Frontal cortex (tissue), 4 donors: Measurements from ENCODE around the gene OR51L1. TPM values are rescaled to one million over a fixed set of nuclear protein-coding genes. Genes with fewer than 3 reads are reported as not detected.
A peak's percentile ranks its signal among the peaks of the same experiment; 100 is the strongest.
"Not testable (repeated sequence)": the region's sequence is repeated elsewhere in the genome, so short reads cannot be mapped to it uniquely, and the experiment has no call there.

Experiments used
- DNase-seq, 2 donors: peaks; one replicate each; pipeline ENCODE4 v3.0.0; 2012; ENCODE audit warnings: low spot score in 2 of 2
- FAIRE-seq: peaks from 2 replicates; lab custom pipeline; 2012; peaks lifted over from hg19 to GRCh38; lab: Jason Lieb, UNC
- total RNA-seq: library from RNA; depleted of rRNA; stranded (reverse); fragments of >200 nt; gene quantifications from one replicate; pipeline ENCODE4 v1.2.3, GENCODE V29; 2014
- donor health status: control.
- donor health status: control.
- donor health status: control.

The OR51L1 gene
- not detected for total RNA-seq

- FAIRE-seq (no peak), DNase-seq (no peak)
These were observed at the start of gene OR51L1 for GRCh38 chr11:4994551-4994950. Gene OR51L1, plus strand, starts transcription at chr11:4994851. Its CDS starts 4,132 bp downstream, at chr11:4998983.

GRCh38 chr11:4947505-4947904, 47.1 kb upstream of the OR51L1 start, which contains the start of gene OR51A4:
Gene OR51A4, minus strand, starts transcription at chr11:4947605. Its CDS starts 505 bp downstream, at chr11:4947100.
- FAIRE-seq, result no peak

GRCh38 chr11:4955613-4956012, 39.0 kb upstream of the OR51L1 start, which contains the start of gene OR51A2:
Gene OR51A2, minus strand, starts transcription at chr11:4955713. Its CDS starts 0 bp downstream, at chr11:4955713.
- not testable (repeated sequence) for FAIRE-seq, DNase-seq

More at GRCh38 chr11:4947505-4947904, 47.1 kb upstream of the OR51L1 start, which contains the start of gene OR51A4:
- DNase-seq, result no peak

GRCh38 chr11:4957396-4957795, 37.3 kb upstream of the OR51L1 start:
- FAIRE-seq, result no peak
- DNase-seq, result no peak

- FAIRE-seq, result no peak
- no peak for DNase-seq
These were observed 33.8 kb upstream of the OR51L1 start for GRCh38 chr11:4960877-4961276.

- no peak for FAIRE-seq
- no peak for DNase-seq
These were observed 31.8 kb upstream of the OR51L1 start for GRCh38 chr11:4962816-4963215.

GRCh38 chr11:4975436-4975835, 19.2 kb upstream of the OR51L1 start:
- no peak for FAIRE-seq

GRCh38 chr11:4979036-4979435, 15.6 kb upstream of the OR51L1 start:
- FAIRE-seq, result no peak
- no peak for DNase-seq

More at GRCh38 chr11:4975436-4975835, 19.2 kb upstream of the OR51L1 start:
- no peak for DNase-seq

- DNase-seq (no peak), FAIRE-seq (no peak)
These were observed 12.0 kb upstream of the OR51L1 start for GRCh38 chr11:4982678-4983077.

GRCh38 chr11:4983841-4984240, 10.8 kb upstream of the OR51L1 start:
- no peak for DNase-seq
- no peak for FAIRE-seq

- FAIRE-seq (no peak), DNase-seq (no peak)
These were observed 3.6 kb upstream of the OR51L1 start for GRCh38 chr11:4991060-4991459.

GRCh38 chr11:5004424-5005274, 10.0 kb downstream of the OR51L1 start:
- FAIRE-seq (no peak), DNase-seq (peak in 1 of 2 donors; percentile 4)

- DNase-seq (no peak), FAIRE-seq (no peak)
These were observed 12.9 kb downstream of the OR51L1 start for GRCh38 chr11:5007561-5007960.

GRCh38 chr11:5011254-5011653, 16.6 kb downstream of the OR51L1 start:
- FAIRE-seq (no peak), DNase-seq (no peak)

- FAIRE-seq, result no peak
These were observed 18.4 kb downstream of the OR51L1 start for GRCh38 chr11:5013012-5013411.

GRCh38 chr11:5021996-5022395, 27.3 kb downstream of the OR51L1 start:
- no peak for FAIRE-seq

More at GRCh38 chr11:5013012-5013411, 18.4 kb downstream of the OR51L1 start:
- DNase-seq, result no peak

GRCh38 chr11:5036669-5037068, 42.0 kb downstream of the OR51L1 start:
- DNase-seq (no peak), FAIRE-seq (no peak)

More at GRCh38 chr11:5021996-5022395, 27.3 kb downstream of the OR51L1 start:
- DNase-seq, result no peak

GRCh38 chr11:5037926-5038325, 43.3 kb downstream of the OR51L1 start:
- no peak for FAIRE-seq
- DNase-seq, result no peak

- DNase-seq (no peak), FAIRE-seq (no peak)
These were observed 43.7 kb downstream of the OR51L1 start for GRCh38 chr11:5038341-5038740.

- no peak for FAIRE-seq
These were observed 46.2 kb downstream of the OR51L1 start for GRCh38 chr11:5040876-5041275.

GRCh38 chr11:5042091-5042490, 47.4 kb downstream of the OR51L1 start:
- no peak for FAIRE-seq
- no peak for DNase-seq

More at GRCh38 chr11:5040876-5041275, 46.2 kb downstream of the OR51L1 start:
- DNase-seq, result no peak
